CD8-positive, alpha-beta memory T cell (primary cell): ENCODE measurements around the gene TBCD. TPM values are rescaled to one million over a fixed set of nuclear protein-coding genes. Genes with fewer than 3 reads are reported as not detected.

Experiments used
- CTCF ChIA-PET: fragments of 350-600 bp; sonication (Branson Sonifier 250); formaldehyde crosslinking; loops from one replicate; lab custom pipeline; 2021; ENCODE audit warnings: antibody characterized with exemption; lab: Charles Lee
- POLR2A ChIA-PET: fragments of 350-600 bp; sonication (Branson Sonifier 250); formaldehyde crosslinking; loops from one replicate; lab custom pipeline; 2021; ENCODE audit warnings: antibody characterized with exemption; lab: Charles Lee
- DNase-seq, 5 donors: peaks; one replicate each; pipeline versions ENCODE4 v3.0.0 to v3.0.0-alpha.2; 2020 to 2022; ENCODE audit warnings: mixed read lengths in 1 of 5
- H3K27ac ChIP-seq: one replicate; pipeline ENCODE4 v1.7.0; 2013; ENCODE audit warnings: low read depth, mild to moderate bottlenecking, low read length, moderate library complexity
- H3K27me3 ChIP-seq: 2 replicates; pipeline ENCODE4 v1.7.0; 2013; ENCODE audit warnings: low read length, mild to moderate bottlenecking; ENCODE audit not compliant: insufficient read depth, poor library complexity, severe bottlenecking
- H3K36me3 ChIP-seq: 2 replicates; pipeline ENCODE4 v1.7.0; 2013; ENCODE audit warnings: mild to moderate bottlenecking, low read length, moderate library complexity; ENCODE audit not compliant: insufficient read depth
- H3K4me1 ChIP-seq: 2 replicates; pipeline ENCODE4 v1.7.0; 2013; ENCODE audit warnings: mild to moderate bottlenecking, low read length, moderate library complexity; ENCODE audit not compliant: insufficient read depth
- H3K4me3 ChIP-seq: 2 replicates; pipeline ENCODE4 v1.7.0; 2013; ENCODE audit warnings: mild to moderate bottlenecking, low read length
- H3K9me3 ChIP-seq: 2 replicates; pipeline ENCODE4 v1.7.0; 2013; ENCODE audit warnings: mild to moderate bottlenecking, low read length
- H3K27ac Mint-ChIP-seq, 8 donors: one replicate each; pipeline ENCODE4 v1.8.0; 2020 to 2021; ENCODE audit warnings: mixed read lengths in 8 of 8, mild to moderate bottlenecking in 6 of 8, inconsistent platforms in 3 of 8, moderate library complexity in 3 of 8
- H3K27me3 Mint-ChIP-seq, 2 donors: one replicate each; pipeline ENCODE4 v1.8.0; 2020 to 2021; ENCODE audit warnings: mixed read lengths in 2 of 2, mild to moderate bottlenecking in 1 of 2, moderate library complexity in 1 of 2
- H3K36me3 Mint-ChIP-seq, 3 donors: one replicate each; pipeline ENCODE4 v1.8.0; 2020 to 2021; ENCODE audit warnings: mixed read lengths in 3 of 3, inconsistent platforms in 1 of 3, mild to moderate bottlenecking in 1 of 3
- H3K4me1 Mint-ChIP-seq, 3 donors: one replicate each; pipeline ENCODE4 v1.8.0; 2020 to 2021; ENCODE audit warnings: mixed read lengths in 3 of 3, inconsistent platforms in 1 of 3, mild to moderate bottlenecking in 1 of 3
- H3K4me3 Mint-ChIP-seq, 7 donors: one replicate each; pipeline ENCODE4 v1.8.0; 2020 to 2021; ENCODE audit warnings: mixed read lengths in 7 of 7, mild to moderate bottlenecking in 6 of 7, moderate library complexity in 4 of 7, inconsistent platforms in 2 of 7
- H3K9me3 Mint-ChIP-seq, 5 donors: one replicate each; pipeline ENCODE4 v1.8.0; 2020 to 2022; ENCODE audit warnings: mixed read lengths in 5 of 5, mild to moderate bottlenecking in 3 of 5, moderate library complexity in 2 of 5, inconsistent platforms in 1 of 5
- polyA plus RNA-seq: library from polyadenylated mRNA; unstranded; fragments of 300-500 nt; fragmentation: Illumina TruSeq; gene quantifications from one replicate; pipeline ENCODE4 v1.2.3, GENCODE V29; 2021
- total RNA-seq, 2 experiments: library from RNA; stranded (reverse); gene quantifications; one replicate each; pipeline ENCODE4 v1.2.3, GENCODE V29; 2021

Gene TBCD
- total and polyA plus RNA-seq, 3 experiments from 2014 or later = 79.1 to 130 (median 83.7) TPM

GRCh38 chr17:82876602-82877379 lies 124.9 kb downstream of the TBCD start:
- Histone ChIP-seq H3K4me1 (peaks cover 11% of the 10 kb centered on the region), H3K36me3 (no peaks in the 10 kb centered on the region)

GRCh38 chr17:82878527-82878926 lies 126.7 kb downstream of the TBCD start:
- Mint-ChIP-seq H3K4me3 (peak overlapping the region in 4 of 7 donors; percentile 43 to 75 (median 57)), H3K4me1 (peaks cover 46 to 62% (median 59%) of the 10 kb centered on the region in 3 donors), H3K9me3 (no peaks in the 10 kb centered on the region), H3K36me3 (peaks cover 0 to 37% (median 4%) of the 10 kb centered on the region in 3 donors), H3K27ac (peak overlapping the region in 7 of 8 donors; percentile 2 to 93 (median 80)), H3K27me3 (peaks cover 0 to 2% of the 10 kb centered on the region in 2 donors)
- Histone ChIP-seq H3K27ac (no peak overlapping the region), H3K4me3 (no peak overlapping the region), H3K36me3 (no peaks in the 10 kb centered on the region), H3K27me3 (no peaks in the 10 kb centered on the region), H3K4me1 (peaks cover 28% of the 10 kb centered on the region), H3K9me3 (no peaks in the 10 kb centered on the region)
- CTCF ChIA-PET = interaction anchor here (1.5 kb wide), 1 partner anchor 15 kb away, joined by 7 read pairs; no protein-coding TSS in a partner anchor
- DNase-seq = no peak
- POLR2A ChIA-PET = interaction anchor here (1.1 kb wide), 1 partner anchor 14 kb away, joined by 3 read pairs; no protein-coding TSS in a partner anchor

More at GRCh38 chr17:82876602-82877379, 124.9 kb downstream of the TBCD start:
- H3K36me3 Mint-ChIP-seq = peaks cover 0 to 50% (median 4%) of the 10 kb centered on the region in 3 donors
- H3K9me3 Mint-ChIP-seq = no peaks in the 10 kb centered on the region
- no peak overlapping the region for H3K4me3 ChIP-seq
- POLR2A ChIA-PET = no interaction called here
- H3K9me3 ChIP-seq = no peaks in the 10 kb centered on the region
- CTCF ChIA-PET = interaction anchor here (1.0 to 2.0 kb wide), 2 partner anchors 13 to 38 kb away, joined by 3 to 8 read pairs; no protein-coding TSS in a partner anchor
- peak in 1 of 5 donors; percentile 21 for DNase-seq
- peak overlapping the region in 1 of 7 donors; percentile 9 for H3K4me3 Mint-ChIP-seq
- no peak overlapping the region for H3K27ac ChIP-seq
- peaks cover 0 to 2% of the 10 kb centered on the region in 2 donors for H3K27me3 Mint-ChIP-seq
- H3K27ac Mint-ChIP-seq = peak overlapping the region in 4 of 8 donors; percentile 30 to 87 (median 56)
- H3K27me3 ChIP-seq = no peaks in the 10 kb centered on the region
- H3K4me1 Mint-ChIP-seq = peaks cover 30 to 49% (median 42%) of the 10 kb centered on the region in 3 donors

GRCh38 chr17:82879241-82879640 lies 127.4 kb downstream of the TBCD start:
- peaks cover 0 to 2% of the 10 kb centered on the region in 2 donors for H3K27me3 Mint-ChIP-seq
- H3K4me1 ChIP-seq = peaks cover 35% of the 10 kb centered on the region
- H3K9me3 Mint-ChIP-seq = no peaks in the 10 kb centered on the region
- no peaks in the 10 kb centered on the region for H3K36me3 ChIP-seq
- no peak for DNase-seq
- no peak overlapping the region for H3K27ac ChIP-seq
- H3K4me1 Mint-ChIP-seq = peaks cover 53 to 69% (median 66%) of the 10 kb centered on the region in 3 donors
- H3K27ac Mint-ChIP-seq = peak overlapping the region in 6 of 8 donors; percentile 40 to 91 (median 77)
- H3K4me3 ChIP-seq = no peak overlapping the region
- no peaks in the 10 kb centered on the region for H3K27me3 ChIP-seq
- ChIA-PET CTCF (interaction anchor here (1.5 kb wide), 1 partner anchor 15 kb away, joined by 7 read pairs; no protein-coding TSS in a partner anchor), POLR2A (interaction anchor here (1.1 kb wide), 1 partner anchor 14 kb away, joined by 3 read pairs; no protein-coding TSS in a partner anchor)
- peak overlapping the region in 1 of 7 donors; percentile 17 for H3K4me3 Mint-ChIP-seq
- H3K9me3 ChIP-seq = no peaks in the 10 kb centered on the region
- H3K36me3 Mint-ChIP-seq = peaks cover 0 to 35% (median 4%) of the 10 kb centered on the region in 3 donors

- Histone ChIP-seq H3K9me3 (no peaks in the 10 kb centered on the region), H3K27me3 (no peaks in the 10 kb centered on the region), H3K36me3 (no peaks in the 10 kb centered on the region), H3K4me3 (no peak overlapping the region), H3K27ac (no peak overlapping the region), H3K4me1 (peaks cover 51% of the 10 kb centered on the region)
- ChIA-PET CTCF (interaction anchor here (0.8 kb wide), 1 partner anchor 17 kb away, joined by 3 read pairs; no protein-coding TSS in a partner anchor), POLR2A (interaction anchor here (1.3 kb wide), 1 partner anchor 15 kb away, joined by 3 read pairs; no protein-coding TSS in a partner anchor)
- Mint-ChIP-seq H3K4me3 (peak overlapping the region in 2 of 7 donors; percentile 28 to 52), H3K9me3 (no peaks in the 10 kb centered on the region), H3K27ac (peak overlapping the region in 6 of 8 donors; percentile 73 to 97 (median 90)), H3K27me3 (peaks cover 0 to 2% of the 10 kb centered on the region in 2 donors), H3K4me1 (peaks cover 67 to 85% (median 76%) of the 10 kb centered on the region in 3 donors), H3K36me3 (peaks cover 0 to 26% (median 4%) of the 10 kb centered on the region in 3 donors)
- peak in 1 of 5 donors; percentile 46 for DNase-seq
These were observed 128.9 kb downstream of the TBCD start for GRCh38 chr17:82880620-82881323.

- Histone ChIP-seq H3K27ac (no peak overlapping the region), H3K27me3 (no peaks in the 10 kb centered on the region), H3K9me3 (no peaks in the 10 kb centered on the region), H3K4me3 (no peak overlapping the region), H3K36me3 (no peaks in the 10 kb centered on the region), H3K4me1 (peaks cover 55% of the 10 kb centered on the region)
- H3K4me3 Mint-ChIP-seq = peak overlapping the region in 4 of 7 donors; percentile 9 to 87 (median 48)
- ChIA-PET POLR2A (interaction anchor here (1.3 kb wide), 1 partner anchor 16 kb away, joined by 3 read pairs; no protein-coding TSS in a partner anchor), CTCF (interaction anchor here (0.8 kb wide), 1 partner anchor 17 kb away, joined by 3 read pairs; no protein-coding TSS in a partner anchor)
- peaks cover 73 to 91% (median 82%) of the 10 kb centered on the region in 3 donors for H3K4me1 Mint-ChIP-seq
- H3K27me3 Mint-ChIP-seq = peaks cover 0 to 2% of the 10 kb centered on the region in 2 donors
- no peaks in the 10 kb centered on the region for H3K9me3 Mint-ChIP-seq
- H3K27ac Mint-ChIP-seq = peak overlapping the region in 7 of 8 donors; percentile 70 to 100 (median 98)
- peaks cover 0 to 25% (median 6%) of the 10 kb centered on the region in 3 donors for H3K36me3 Mint-ChIP-seq
- no peak for DNase-seq
These were observed 129.5 kb downstream of the TBCD start for GRCh38 chr17:82881324-82881823.

- Mint-ChIP-seq H3K27ac (peak overlapping the region; percentile 97 to 100 (median 100)), H3K4me3 (peak overlapping the region; percentile 69 to 88 (median 86)), H3K4me1 (peaks cover 76 to 90% (median 87%) of the 10 kb centered on the region in 3 donors), H3K9me3 (no peaks in the 10 kb centered on the region), H3K27me3 (peaks cover 0 to 2% of the 10 kb centered on the region in 2 donors), H3K36me3 (peaks cover 0 to 28% (median 6%) of the 10 kb centered on the region in 3 donors)
- H3K27me3 ChIP-seq = no peaks in the 10 kb centered on the region
- ChIA-PET POLR2A (interaction anchor here (0.9 to 1.3 kb wide), 2 partner anchors 17 to 23 kb away, joined by 3 read pairs; no protein-coding TSS in a partner anchor), CTCF (interaction anchor here (0.8 to 1.9 kb wide), 3 partner anchors 17 to 18 kb away, joined by 3 to 9 read pairs (median 3); no protein-coding TSS in a partner anchor)
- H3K4me3 ChIP-seq = peak overlapping the region; percentile 59
- H3K4me1 ChIP-seq = peaks cover 55% of the 10 kb centered on the region
- peak overlapping the region; percentile 74 for H3K27ac ChIP-seq
- no peaks in the 10 kb centered on the region for H3K36me3 ChIP-seq
- DNase-seq = no peak
- H3K9me3 ChIP-seq = no peaks in the 10 kb centered on the region
These were observed 130.2 kb downstream of the TBCD start for GRCh38 chr17:82881900-82882714.
